ENCODE measurements around the gene OTOP2.
"Not testable (repeated sequence)": the region's sequence is repeated elsewhere in the genome, so short reads cannot be mapped to it uniquely, and the experiment has no call there.

Gene OTOP2

DNA sequence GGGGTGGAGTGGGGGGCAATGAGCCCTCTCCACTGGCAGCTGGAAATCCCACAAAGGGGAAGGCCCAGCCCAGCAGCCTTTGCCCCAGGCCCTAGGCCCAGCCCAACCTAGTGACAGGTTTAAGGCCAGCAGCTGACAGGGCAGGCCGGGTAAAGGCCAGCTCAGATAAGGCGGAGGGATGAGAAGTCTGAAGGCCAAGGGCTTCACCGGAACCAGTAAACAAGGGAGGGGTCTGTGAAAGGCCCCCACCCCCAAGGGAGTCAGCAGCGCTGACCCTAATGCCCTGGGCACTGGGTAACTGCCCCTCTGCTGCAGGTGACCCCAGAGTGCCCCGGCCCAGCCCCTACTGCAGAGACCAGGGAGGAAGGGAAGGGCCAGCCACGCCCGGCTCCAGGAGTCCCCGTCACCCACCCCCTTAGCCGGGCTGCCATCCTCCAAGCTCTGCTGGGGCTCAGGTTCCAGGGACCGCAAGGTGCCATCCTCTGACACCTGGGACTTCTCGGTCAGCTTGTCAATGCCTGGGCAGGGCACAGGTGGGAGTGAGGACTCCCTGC, 29.1 kb downstream of the OTOP2 start:
- no peak for DNase-seq

DNA sequence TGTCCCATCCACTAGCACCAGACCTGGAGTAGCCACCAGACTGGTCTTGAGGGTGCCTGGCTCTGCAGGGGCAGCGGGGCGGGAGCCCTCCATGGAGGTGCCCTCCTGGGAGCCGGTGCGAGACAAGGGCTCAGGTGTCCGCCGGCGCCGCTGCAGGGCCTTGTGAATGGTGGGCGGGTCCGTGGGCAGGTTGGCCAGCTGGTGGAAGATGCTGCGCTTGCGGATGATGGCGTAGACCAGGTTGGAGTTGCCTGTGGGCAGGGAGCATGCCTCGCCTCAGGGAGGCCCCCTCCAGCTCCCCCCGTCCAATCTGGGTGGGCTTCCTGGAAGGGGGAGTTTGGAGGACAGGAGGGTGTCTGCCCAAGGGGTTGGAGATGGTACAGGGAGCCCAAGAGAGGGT, 30.0 kb downstream of the OTOP2 start:
- no peak for DNase-seq

DNA sequence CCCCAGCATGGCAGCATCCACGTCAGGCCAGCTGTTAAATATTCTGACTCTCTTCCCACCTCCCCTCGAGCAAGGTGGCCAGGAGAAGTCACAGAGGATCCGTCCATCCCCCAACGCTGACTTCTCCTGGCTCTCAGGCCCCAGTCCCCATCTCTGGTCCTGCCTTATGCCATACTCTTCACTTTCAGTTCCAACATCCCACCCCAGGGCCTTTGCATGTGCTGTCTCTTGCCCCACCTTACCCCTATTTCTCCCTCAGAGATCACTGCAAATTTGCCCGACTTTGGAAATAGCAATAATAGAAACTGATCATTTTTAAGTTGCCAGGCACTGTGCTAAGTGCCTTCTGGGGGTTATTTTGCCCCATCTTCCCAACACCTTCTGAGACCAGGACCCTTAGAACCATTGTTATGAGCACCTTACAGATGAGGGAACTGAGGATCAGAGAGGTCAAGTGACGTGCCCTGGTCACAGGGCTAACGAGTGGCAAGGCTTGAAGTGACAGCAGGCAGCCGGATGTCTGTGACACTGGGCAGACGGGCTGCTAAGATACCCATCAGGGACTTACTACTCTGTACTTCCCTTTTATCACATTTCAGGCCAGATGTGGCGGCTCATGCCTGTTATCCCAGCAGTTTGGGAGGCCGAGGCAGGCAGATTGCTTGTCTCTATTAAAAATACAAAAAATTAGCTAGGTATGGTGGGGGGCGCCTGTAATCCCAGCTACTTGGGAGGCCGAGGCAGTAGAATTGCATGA, 30.8 kb downstream of the OTOP2 start:
- no peak for DNase-seq

DNA sequence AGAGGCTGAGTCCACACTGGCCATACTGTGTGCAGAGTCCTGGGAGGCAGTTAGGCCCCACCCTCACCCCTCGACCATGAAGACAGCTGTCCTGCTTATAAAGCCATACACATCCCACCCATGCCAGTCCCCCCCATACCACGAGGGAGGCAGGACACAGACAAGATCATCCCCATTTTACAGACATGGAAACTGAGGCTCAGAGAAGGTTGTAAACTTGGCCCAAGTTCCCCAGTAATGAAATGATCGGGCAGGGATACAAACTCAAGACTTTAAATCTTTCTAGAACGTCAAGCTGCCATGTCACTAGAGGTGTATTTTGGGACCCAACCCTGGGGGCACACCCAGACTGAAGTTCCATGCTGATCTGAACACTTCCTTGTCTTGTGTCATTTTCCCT, 32.0 kb downstream of the OTOP2 start:
- no peak for DNase-seq

DNA sequence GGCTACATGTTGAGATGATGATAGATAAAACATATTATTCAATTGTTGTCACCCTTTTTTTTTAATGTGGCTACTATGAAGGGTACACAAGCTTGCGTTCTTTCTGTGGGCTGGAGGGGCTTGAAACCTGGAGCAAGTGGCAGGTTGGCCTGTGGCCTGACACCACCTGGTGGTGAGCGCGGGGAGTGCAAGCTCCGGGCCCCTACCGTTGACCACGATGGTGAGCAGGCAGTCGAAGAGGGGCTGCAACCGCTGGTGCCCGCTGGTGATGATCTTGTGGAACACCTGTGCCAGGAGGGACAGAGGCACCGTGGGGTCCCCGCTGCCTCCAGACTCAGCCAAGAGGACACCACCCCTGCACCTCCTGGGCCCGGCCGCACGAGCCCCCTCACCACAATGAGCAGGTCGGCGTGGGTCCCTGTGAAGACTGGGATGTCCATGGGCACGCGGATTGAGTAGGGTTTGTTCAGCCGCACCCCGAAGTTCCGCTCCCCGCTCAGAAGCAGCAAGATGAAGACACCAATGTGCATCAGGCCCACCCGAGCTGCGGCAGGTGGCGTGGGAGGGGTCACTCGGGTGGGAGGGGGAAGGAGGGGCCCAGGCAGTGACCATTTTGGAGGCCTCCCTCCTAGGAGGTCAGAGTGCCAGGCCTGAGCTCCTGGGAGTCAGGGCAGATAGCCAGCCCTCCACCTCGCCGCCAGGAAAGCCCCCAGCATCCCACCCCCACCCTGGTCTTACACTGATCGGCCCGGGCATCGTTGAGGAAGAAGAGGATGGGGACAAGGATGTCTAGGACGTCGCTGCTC, 34.1 kb downstream of the OTOP2 start:
- DNase-seq, result peak; percentile 63

DNA sequence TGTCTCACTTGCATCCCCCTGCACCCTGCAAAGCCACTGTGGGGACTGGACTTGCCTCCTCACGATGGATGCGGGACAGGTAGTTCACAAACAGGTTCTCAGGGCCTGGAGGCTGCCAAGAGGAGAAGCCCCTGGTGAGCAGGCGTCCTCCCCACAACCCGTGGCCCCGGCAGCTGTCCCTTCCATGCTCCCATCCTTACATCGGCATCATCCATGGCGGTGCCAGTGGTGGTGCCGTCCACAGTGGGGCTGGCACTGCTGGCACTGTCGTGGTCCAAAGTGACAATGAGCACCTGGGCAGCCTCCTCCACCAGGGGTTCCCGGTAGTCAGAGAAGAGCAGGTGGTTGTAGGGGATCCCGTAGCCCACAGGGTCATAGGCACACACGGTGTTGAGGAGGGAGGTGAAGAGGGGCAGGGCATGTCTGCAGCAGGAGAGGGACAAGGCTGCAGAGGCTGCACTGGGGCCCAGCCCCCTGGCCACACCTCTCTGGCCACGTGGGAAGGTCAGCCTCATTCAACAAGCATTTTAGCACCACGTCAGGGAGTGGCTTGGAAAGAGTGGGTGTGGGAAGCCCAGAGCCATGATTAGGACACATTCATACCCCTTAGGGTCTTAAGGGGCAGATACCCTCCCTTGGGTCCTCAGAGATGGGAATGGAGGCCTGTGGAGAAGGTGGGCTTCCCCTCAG, 35.9 kb downstream of the OTOP2 start:
- no peak for DNase-seq

DNA sequence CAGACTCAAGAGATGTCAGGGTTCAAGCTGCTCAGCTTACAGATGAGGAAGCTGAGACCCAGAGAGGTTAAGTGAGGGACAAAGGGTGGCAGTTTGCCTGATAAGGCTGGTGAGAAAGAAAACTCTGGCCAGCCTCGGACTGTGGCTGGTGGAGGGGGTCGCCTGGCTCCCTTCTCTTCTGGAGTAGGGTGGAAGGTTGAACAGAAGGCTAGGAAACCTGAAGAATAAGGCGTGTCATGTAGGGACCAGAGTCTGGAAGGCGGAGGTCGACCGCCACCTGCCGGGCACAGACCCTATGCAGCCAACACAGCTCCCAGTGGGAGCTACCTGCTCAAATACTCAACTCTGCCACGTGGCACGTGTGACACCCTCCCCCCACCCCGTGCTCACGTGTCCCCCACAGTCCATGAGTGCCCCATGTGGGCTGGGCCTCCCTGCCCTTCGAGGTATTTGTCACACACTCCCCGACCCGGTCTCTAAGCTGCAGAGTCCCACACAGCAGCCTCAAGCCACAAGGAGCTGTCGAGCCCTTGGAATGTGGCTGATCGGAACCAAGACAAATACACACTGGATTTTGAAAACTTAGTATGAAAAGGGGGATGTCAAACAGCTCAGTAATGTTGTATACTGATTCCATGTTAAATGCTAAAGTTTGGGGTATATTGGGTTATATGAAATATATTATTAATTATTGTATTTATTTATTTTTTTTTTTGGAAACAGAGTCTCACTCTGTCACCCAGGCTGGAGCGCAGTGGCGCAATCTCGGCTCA, 36.7 kb downstream of the OTOP2 start:
- peak; percentile 44 for DNase-seq

DNA sequence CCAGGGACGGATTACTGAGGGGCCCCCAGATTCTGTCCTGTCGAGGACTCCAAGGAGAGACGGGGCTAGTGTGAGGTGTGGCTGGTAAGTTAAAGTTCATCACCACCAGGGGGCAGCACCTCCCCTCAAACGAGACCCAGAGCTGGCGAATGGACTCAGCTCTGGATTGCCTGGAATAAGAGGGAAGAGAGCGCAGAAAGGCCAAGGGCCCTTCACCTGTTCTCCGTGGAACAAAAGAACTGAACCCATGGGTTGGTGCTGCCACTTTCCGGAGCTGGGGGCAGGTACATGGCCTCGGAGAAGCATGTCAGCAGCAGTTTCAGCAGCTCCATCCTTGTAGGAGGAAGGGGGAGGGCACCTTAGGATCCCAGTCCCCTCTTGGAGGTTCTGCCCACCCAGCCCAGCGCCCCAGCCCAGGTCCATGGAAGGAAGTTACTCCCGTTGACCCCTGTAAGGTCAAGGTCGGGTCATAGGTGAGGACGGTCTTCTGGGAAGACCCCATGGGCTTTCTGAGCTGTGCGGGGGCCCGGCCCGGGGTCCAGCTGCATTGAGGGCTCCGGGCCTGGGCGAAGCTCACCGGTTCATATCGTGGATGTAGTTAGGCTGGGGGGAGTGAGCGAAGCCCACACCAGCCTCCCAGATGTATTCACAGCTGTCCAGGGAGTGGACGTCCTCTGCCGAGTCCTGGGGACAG, 37.7 kb downstream of the OTOP2 start:
- peak; percentile 77 for DNase-seq

DNA sequence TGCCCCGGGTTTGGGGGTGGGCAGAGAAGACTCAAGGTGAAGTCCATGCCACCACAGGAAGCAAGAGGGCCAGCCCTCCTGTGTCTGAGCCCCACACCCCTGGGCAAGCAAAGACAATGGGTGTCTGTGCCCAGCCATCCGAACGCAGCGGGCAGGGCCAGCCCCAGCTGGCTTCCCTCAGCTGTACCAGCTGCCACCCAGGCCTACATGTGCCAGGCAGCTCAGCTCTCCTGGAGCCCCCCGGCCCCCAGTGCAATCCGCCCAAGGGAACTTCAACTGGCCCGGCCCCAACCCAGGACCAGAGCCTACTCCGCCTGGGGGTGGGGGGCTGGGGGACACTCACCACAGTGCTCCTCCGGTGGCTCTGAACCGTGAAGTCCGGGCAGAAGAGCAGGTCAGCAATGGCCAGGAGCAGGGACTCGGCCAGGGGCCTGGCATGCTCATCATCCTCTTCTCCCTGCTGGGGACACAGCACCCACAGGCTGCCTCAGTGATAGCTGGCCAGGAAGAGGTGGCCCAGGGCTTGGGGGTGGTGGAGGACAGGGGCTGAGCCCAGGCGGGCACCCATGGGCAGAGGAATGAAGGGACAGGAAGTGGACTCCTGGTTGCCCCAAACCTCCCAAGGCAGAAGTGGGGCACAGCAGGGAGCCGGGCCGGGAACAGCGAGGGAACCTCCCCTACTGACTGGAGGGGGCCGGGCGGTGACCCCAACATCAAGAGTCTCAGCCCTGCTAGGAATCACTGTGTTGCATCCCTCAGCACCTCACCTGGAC, 38.7 kb downstream of the OTOP2 start:
- DNase-seq, result no peak

DNA sequence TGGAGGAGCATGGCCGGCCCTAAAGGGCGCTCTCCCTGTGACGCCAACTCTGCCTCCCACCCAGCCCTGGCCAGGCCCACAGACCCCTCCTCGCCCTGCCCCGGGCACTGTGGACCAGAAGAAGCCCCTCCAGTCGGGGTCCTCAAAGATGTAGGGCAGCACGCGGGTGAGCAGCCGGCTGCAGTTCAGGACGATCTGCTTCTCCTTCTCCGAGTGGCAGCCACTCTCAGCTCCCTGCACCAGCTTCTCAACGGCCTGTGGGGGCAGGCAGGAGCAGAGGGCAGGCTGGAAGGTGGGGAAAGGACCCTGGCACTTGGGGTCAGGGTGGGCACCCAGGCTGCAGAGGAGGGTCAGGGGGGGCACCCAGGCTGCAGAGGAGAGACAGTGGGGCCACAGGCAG, 39.6 kb downstream of the OTOP2 start:
- DNase-seq, result no peak

DNA sequence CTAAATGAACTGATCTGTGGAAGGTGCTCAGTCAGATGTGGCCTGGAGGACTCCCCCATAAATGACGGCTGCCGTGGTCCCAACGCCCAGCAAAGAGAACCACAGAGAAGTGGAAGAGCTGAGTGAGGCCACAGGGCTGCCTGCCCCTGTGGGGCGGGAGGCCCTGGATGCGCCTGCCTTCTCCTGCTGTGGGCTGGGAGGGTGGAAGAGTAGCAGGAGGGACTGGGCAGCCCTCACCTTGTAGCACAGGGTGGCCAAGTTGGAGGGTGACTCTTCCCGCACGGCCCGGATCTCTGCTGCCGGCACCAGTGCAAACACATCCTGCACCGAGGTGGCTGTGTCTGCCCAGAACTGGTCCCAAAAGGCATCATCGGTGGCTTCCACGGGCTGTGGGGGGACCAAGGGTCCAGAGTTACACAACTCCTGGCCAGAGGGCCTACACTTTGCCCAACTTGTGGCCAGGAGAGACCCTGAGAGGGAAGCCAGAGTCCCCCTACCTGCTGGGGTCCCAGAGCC, 40.2 kb downstream of the OTOP2 start:
- no peak for DNase-seq

DNA sequence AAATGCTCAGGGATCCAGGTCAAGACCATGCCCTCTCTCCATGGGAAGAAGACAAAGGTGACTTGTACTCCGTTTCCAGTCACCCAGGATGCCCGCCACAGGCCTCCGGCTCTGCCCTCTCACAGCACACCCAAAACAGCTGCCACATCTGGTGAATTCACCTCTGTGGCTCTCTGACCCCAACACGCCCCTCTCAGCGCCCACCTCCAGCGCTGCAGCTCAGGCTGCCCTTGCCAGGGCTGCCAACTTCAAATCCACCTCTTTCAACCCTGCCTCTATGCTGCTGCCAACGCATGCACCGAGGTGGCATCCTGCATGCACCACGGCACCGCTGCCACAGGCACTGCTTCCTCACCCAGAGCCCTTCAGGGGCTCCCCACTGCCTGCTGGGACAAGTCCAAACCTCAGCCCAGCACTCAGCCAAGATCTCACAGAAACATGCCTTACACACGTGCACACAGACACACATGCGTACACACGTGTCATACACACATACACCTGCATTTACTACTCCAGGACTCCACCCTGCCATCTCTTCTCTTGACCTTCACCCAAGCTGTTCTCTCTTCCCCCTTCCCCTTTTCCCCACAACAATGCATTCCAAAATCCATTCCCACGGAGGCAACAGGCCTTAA, 41.0 kb downstream of the OTOP2 start:
- no peak for DNase-seq

DNA sequence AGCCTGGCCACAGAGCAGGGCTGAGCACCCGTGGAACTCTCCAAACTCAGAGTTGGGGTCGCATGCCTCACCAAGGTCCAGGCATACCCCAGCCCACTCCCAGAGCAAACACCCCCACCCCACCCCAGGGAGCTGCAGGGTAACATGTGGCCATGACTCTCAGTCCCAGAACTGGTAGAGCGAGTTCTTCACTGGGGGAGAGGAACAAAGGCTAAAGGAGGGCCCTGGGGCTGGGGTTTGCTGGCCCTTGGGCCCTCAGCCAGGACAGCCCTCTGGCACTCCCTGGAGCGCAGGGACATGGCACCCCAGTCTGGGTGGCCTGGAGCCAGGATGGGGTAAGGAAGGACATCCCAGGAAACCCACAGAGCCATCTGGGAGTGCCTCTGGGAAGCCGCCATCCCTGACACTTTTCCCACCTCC, 44.3 kb downstream of the OTOP2 start:
- no peak for DNase-seq

DNA sequence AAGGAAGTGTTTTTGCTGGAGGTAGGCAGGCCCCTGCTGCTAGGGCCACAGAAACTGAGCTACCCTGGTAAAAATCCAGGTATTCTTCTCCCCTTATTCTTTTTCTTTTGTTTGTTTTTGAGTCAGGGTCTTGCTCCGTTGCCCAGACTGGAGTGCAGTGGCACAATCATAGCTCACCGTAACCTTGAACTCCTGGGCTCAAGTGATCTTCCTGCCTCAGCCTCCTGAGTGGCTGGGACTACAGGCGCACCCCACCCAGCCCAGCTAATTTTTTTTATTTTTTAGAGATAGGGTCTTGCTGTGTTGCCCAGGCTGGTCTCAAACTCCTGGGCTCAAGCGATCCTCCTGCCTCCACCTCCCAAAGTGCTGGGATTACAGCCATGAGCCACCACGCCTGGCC, 45.4 kb downstream of the OTOP2 start:
- DNase-seq, result not testable (repeated sequence)

DNA sequence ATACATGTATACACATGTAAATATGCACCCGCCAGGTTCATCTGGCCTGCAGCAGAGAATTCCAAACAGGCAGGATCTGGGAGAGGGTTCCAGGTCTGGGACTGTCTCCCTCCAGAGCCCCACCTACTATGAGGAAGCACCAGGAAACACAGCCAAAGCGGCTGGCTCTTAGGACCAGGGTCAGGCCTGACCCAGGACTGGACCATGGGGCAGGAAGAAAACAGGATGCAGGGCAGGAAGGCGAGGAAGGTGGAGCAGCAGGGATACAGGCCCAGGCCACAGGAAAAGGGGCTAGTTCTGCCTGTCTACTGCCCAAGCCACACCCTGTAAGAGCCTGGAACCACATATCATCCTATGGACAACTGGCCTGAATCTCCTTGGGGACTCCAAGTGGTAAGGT, 46.3 kb downstream of the OTOP2 start:
- no peak for DNase-seq

DNA sequence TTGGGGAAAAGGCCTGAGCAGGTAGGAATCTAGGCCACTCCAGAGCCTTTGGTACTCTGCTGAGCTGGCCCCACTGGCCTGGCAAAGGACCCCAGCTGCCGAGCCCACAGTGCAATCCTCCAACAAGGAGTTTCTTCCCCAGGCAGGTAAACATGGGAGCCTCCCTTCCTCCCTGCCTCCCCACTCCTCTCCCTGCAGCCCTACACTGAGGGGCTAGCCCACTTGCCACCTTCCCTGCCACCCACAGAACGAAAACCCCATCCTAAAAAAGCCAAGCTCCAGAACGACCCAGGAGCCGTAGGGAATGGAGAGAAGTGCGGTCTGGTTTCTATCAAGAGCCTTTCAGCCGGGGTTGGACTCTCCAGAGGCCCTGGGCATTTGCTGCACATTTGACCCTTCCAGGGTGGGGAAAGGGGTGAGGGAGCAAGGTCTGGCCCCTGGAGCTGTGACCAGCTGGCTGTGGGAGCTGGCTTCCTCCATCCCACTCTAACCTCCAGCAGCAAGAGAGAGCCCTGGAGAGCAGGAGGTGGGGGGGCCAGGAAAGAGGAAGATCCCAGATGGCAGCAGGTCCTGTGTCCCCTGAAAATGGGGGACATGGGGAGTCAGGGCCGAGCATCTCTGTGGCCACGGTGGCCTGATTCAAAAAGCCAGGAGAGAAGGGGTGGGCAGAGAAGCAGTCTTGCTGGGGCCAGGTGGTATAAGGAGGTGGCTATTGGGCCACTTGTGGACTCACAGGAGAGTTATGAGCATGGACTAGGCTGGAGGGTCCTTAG, 47.2 kb downstream of the OTOP2 start:
- DNase-seq, result no peak

DNA sequence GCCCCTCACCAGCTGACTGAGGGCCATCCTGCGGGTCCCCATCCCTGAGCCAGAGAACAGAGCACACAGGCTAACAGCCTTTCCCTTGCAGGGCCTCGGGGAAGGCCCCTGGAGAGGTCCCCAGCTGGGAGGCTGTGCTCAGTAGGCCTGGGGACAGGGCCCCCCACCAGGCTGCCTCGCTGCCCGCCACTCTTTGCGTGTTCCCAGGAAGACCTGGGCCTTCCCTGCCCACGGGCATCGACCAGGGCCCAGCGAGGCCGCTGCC, 47.7 kb downstream of the OTOP2 start:
- no peak for DNase-seq

DNA sequence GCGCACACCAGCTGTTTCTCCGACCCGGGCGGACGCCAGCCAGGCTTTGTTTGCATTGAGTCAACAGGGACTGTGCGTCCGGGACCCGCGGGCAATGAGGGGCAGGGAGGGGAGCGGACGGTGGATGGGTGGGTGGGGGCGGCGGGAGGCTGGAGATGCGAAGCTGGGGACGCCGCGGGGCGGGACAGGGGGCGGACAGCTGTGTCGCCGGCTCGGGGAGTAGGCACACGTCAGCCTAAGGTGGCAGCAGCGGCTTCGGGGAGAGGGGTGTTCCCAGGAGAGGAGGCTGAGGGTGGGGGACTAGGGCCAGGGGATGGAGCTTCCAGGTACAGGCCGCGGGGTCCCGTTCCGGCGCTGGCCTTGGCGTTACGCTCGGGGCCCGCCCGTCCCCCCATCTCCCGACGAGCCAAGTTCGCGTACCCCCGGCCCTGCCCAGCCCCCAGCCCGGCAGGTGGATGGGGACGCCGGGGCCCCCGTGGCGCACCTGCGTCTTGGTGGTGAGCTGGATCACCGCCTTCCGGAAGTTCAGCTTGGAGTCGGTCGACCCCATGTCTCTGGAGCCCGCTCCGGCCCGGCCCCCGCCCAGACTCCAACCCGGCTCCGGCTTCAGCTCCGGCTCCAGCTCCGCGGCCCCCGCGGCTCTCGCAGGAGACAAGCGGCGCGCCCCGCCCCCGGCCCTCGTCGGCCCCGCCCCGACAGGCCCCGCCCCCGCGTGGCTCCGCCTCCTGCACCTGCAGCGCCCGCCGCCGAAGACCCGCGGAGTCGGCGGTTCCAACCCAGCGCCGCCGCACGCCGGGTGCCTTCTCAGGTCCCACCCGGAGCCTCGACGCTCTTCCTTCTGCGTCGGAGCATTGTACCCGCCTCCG, 48.3 kb downstream of the OTOP2 start, which contains the start of gene HID1:
Gene HID1, minus strand, starts transcription at position 653 of the 866 bp plus-strand sequence. Its CDS starts 103 bp downstream, at position 550.
- peak; percentile 59 for DNase-seq

DNA sequence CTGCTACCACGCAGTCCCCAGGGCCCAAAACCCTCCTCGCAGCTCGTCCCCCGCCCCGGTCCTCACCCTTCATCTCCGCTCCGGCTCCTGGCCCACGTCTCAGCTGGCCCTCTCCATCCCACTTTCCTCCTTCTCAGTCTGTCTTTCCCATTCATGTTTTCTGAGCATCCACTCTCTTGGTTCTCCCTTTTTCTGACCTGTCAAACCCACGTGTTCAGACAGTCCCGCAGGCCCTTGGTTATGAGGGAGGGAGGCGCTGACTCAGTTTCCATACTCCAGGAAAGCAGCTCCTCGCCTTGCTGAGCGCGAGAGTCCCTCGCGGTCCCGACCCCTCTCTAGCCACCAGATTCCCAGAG, 48.9 kb downstream of the OTOP2 start:
- DNase-seq, result no peak
